Stimulated activated CD4-positive, alpha-beta T cell treated with anti-CD3 and anti-CD28 coated beads, Interleukin-4, amount 100 ng/mL, for 4 hours (primary cell): ENCODE results near the gene ALDH1A1.

Source experiments
- DNase-seq, 2 experiments: peaks; one replicate each; pipeline ENCODE4 v3.0.0-alpha.2; 2020

Gene ALDH1A1

GRCh38 chr9:72914750-72915149 is 38.1 kb downstream of the ALDH1A1 start:
- DNase-seq = no peak

GRCh38 chr9:72913382-72914009 is 39.4 kb downstream of the ALDH1A1 start:
- no peak for DNase-seq

GRCh38 chr9:72912476-72913381 is 40.1 kb downstream of the ALDH1A1 start:
- no peak for DNase-seq

- no peak for DNase-seq
These were observed 41.0 kb downstream of the ALDH1A1 start for GRCh38 chr9:72911816-72912215.

DNA sequence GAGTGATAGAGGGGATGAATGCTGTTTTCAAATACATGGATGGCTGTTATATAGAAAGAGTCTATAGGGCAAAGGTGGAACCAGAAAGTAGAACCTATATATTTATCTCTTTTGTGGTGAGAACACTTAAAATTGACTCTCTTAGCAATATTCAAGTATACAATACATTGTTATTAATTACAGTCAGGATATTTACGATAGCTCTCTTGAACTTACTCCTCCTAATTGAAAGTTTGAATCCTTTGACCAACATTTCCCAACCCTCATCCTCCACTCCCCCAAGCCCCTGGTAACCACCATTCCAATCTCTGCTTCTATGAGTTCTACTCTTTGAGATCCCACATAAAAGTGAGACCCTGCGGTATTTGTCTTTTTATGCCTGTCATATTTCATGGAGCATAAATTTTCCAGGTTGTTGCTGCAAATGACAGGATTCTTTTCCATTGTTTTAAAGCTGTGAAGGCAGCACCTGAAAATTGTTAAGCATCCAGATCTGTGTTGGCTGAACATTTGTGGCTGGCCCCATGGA is 41.5 kb downstream of the ALDH1A1 start:
- DNase-seq = no peak

- no peak for DNase-seq
These were observed 43.4 kb downstream of the ALDH1A1 start for GRCh38 chr9:72909428-72909827.

GRCh38 chr9:72907421-72907820 is 45.4 kb downstream of the ALDH1A1 start:
- no peak for DNase-seq

- no peak for DNase-seq
These were observed 46.0 kb downstream of the ALDH1A1 start for GRCh38 chr9:72906810-72907209.

GRCh38 chr9:72905514-72906480 is 47.1 kb downstream of the ALDH1A1 start:
- no peak for DNase-seq

DNA sequence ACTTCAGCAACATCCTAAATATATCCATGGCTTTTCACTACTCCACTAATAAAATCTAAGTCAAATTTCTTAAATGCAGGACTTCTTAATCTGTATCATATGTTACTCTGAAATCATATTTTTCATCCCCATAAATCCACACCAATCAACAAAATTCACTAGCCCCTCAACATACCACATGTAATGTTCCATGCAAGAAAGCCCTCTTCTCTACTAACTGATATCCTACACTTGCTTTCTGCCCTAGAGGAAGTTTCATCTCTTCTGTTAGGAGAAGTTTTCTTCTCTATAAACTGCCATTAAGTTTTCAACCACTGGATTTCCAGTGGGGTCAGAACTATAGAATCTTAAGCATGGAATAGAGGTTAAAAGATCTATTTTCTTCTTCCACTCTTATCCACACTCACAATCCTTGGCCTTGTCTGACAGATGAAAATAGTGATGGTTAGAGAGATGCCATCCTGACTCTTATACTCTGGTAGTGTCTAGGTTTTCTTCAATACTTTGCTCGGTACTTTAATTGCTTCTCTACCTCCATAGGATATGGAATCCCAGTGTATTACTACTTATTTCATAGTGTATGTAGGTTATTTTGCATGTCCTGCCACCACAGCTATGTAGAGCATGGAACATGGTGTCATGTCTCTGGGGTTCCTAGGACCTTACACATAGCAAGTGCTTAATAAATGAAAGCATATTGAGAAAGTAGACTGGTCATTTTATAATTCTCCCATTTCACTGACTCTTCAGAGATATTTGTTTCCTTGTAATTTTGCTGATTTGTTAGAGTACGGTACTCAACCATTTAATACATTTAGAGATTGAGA is 48.4 kb downstream of the ALDH1A1 start:
- DNase-seq = no peak

DNA sequence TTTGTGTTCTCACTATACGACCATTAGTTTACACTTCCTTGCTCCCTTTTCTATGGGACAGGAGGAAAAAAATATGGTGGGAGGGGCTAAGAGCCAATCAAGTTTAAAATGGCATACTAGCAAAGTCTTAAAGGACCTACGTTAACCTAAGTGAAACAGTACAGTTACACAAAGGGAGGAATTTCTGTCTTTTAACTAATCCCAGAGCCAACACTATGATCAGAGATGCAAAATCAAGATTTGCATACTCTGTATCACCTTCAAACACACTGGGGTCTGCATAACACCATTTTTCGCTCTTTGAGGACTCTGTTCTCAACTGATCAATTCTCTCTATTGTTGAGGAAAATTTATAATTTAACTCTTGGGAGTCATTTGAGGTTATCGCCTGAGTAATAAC is 49.8 kb downstream of the ALDH1A1 start:
- no peak for DNase-seq

GRCh38 chr9:72902268-72902667 is 50.6 kb downstream of the ALDH1A1 start:
- DNase-seq = no peak

GRCh38 chr9:72899734-72900477 is 52.9 kb downstream of the ALDH1A1 start:
- DNase-seq = no peak

GRCh38 chr9:72898784-72899733 is 53.8 kb downstream of the ALDH1A1 start:
- no peak for DNase-seq

GRCh38 chr9:72898360-72898759 is 54.5 kb downstream of the ALDH1A1 start:
- DNase-seq = no peak

DNA sequence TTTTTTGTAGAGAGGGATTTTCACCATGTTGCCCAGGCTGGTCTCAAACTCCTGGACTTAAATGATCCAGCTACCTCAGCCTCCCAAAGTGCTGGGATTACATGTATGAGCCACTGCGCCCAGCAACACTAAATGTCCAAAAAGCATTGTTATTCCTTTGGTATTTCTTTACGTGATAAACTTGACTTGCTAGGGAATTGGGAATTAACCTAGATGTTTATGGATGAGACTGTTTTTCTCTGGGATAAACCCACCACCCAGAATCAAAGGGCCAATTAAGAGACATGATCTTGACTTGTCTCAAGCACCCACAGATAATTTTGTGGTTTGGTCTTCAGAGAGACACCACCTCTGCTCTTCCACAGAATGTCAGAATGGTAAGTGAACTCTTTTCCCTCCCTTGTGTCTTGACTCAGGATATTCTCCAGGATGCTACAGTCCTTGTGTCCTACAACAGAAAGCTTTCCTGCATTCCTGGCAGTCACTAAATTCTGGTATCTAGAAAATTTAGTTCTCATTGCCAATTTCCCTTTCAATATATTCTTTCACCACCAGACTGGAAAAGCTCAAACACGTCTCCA is 55.7 kb downstream of the ALDH1A1 start:
- no peak for DNase-seq

DNA sequence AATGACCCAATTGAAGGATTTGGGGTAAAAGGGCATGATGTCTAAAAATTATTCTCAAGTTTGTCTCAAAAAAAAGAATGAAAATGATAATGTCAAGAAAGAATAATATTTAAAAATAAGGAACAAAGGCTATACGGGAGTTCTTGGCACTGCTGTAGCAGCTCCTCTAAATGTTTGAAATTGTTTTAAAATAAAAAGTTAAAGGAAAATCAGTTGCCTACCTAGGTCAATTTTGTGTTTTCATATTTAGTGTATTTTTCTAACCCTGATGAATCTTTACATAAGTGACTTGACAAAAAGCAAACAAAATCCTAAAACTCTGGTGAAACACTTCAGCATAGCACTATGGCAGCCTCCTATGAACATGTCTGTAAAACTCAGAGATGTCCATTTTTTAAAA is 56.4 kb downstream of the ALDH1A1 start:
- no peak for DNase-seq

DNA sequence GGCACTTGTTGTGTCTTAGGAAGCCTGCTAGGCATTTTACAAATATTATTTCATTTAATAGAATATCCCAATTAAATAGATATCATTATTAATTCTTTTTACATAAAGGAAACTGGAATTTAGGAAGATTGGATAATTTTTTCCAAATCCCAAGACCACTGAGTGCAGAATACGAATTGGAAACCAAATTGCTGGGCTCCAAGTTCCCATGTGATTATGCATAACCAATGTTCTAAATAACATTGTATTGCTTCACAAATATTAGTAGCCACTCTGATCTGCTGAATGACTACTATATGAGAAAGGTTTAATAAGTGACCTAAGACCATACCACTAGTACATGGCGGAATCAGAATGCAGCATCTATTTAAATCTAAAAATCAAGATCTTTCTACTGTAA is 57.7 kb downstream of the ALDH1A1 start:
- DNase-seq = no peak

GRCh38 chr9:72894342-72894741 is 58.5 kb downstream of the ALDH1A1 start:
- DNase-seq = no peak

DNA sequence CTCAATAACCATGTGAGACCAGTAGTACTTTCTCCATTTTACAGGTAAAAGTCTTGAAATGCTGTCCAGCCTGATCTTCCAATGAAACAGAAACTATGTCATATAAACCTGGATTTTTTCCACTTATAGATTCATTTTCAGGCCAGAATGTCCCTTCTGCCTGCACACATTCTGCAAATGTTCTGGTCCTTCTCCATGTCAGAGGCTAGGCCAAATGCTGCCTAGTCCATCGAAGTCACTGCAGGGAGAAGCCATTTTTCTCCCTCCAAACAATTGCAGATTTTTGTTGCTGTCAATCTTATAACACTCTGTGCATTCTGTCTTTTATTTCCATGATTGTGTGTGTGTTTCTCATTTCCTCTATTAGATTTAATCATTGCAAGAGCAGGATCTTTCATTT is 59.4 kb downstream of the ALDH1A1 start:
- DNase-seq = no peak
